HepG2 (cell line): ENCODE data around the gene LDAH. TPM values are rescaled to one million over a fixed set of nuclear protein-coding genes. Genes with fewer than 3 reads are reported as not detected.

Experiments used
- CCDC6 ChIP-seq: sonication (generic); formaldehyde crosslinking; IDR thresholded peaks from 2 replicates; pipeline ENCODE4 v1.8.1; 2022; ENCODE audit warnings: mild to moderate bottlenecking, missing genetic modification reagents, moderate library complexity
- KMT2B ChIP-seq: IDR thresholded peaks from 2 replicates; pipeline ENCODE4 v1.6.1; 2016; ENCODE audit warnings: missing genetic modification reagents, missing compliant biosample characterization
- NR1H2 ChIP-seq: sonication (generic); formaldehyde crosslinking; IDR thresholded peaks from 2 replicates; pipeline ENCODE4 v1.8.1; 2022; ENCODE audit warnings: low read depth, missing genetic modification reagents, borderline replicate concordance
- NR2F2 ChIP-seq: IDR thresholded peaks from 2 replicates; pipeline ENCODE4 v1.6.1; 2012; ENCODE audit warnings: low read depth, inconsistent platforms, borderline replicate concordance
- RFX1 ChIP-seq: fragments of 450-650 bp; IDR thresholded peaks from 2 replicates; pipeline ENCODE4 v1.6.1; 2017
- SOX13 ChIP-seq, 3 experiments: fragments of 450-650 bp in 1 of 3; sonication (generic) in 1 of 3; formaldehyde crosslinking in 1 of 3; IDR thresholded peaks in 2 of 3; conservative IDR thresholded peaks in 1 of 3; 2 replicates each; pipeline versions ENCODE4 v1.5.0 to v1.6.1; 2016 to 2020; ENCODE audit warnings: antibody characterized with exemption in 1 of 3, mild to moderate bottlenecking in 1 of 3, missing compliant biosample characterization in 1 of 3, missing genetic modification reagents in 1 of 3, moderate library complexity in 1 of 3
- ZNF274 ChIP-seq: sonication (generic); formaldehyde crosslinking; IDR thresholded peaks from 2 replicates; pipeline ENCODE4 v1.5.1; 2020; ENCODE audit warnings: mild to moderate bottlenecking, missing genetic modification reagents
- ZNF432 ChIP-seq: sonication (generic); formaldehyde crosslinking; IDR thresholded peaks from 2 replicates; pipeline ENCODE4 v1.5.0; 2020; ENCODE audit warnings: missing genetic modification reagents, mild to moderate bottlenecking, borderline replicate concordance
- ZNF569 ChIP-seq: sonication (generic); formaldehyde crosslinking; IDR thresholded peaks from 2 replicates; pipeline ENCODE4 v1.5.0; 2020; ENCODE audit warnings: mild to moderate bottlenecking, missing genetic modification reagents, moderate library complexity, borderline replicate concordance
- ZNF605 ChIP-seq: sonication (generic); formaldehyde crosslinking; IDR thresholded peaks from 2 replicates; pipeline ENCODE4 v1.8.0; 2022; ENCODE audit warnings: mild to moderate bottlenecking, missing genetic modification reagents
- ZNF616 ChIP-seq: sonication (generic); formaldehyde crosslinking; IDR thresholded peaks from 2 replicates; pipeline ENCODE4 v1.5.0; 2020; ENCODE audit warnings: low read depth, mild to moderate bottlenecking, missing genetic modification reagents
- ZNF782 ChIP-seq: sonication (generic); formaldehyde crosslinking; IDR thresholded peaks from 2 replicates; pipeline ENCODE4 v1.4.0; 2020; ENCODE audit warnings: missing genetic modification reagents, mild to moderate bottlenecking, borderline replicate concordance
- ZSCAN20 ChIP-seq: sonication (generic); formaldehyde crosslinking; IDR thresholded peaks from 2 replicates; pipeline ENCODE4 v1.4.0; 2020; ENCODE audit warnings: missing genetic modification reagents, mild to moderate bottlenecking, borderline replicate concordance
- polyA plus RNA-seq, 8 experiments: library from polyadenylated mRNA; depleted of rRNA in 3 of 8; stranded (reverse) in 7 of 8; unstranded in 1 of 8; fragments of >200 nt; fragmentation: Illumina TruSeq in 4 of 8; extraction: Trizol in 4 of 8; gene quantifications; 2 replicates each; pipeline versions ENCODE4 v1.2.1 to v1.2.3, GENCODE V29; 2011 to 2016; ENCODE audit warnings: low read depth in 4 of 8, missing spikeins in 1 of 8, mixed read lengths in 1 of 8; ENCODE audit not compliant: insufficient read depth in 1 of 8
- total RNA-seq, 5 experiments: library from RNA; depleted of rRNA; stranded (reverse); fragments of >200 nt; fragmentation: Illumina TruSeq; extraction: Trizol; gene quantifications; 2 replicates each; pipeline ENCODE4 v1.2.3, GENCODE V29; 2016; ENCODE audit warnings: low read depth in 1 of 5
- TF ChIP-seq, protein P1 (sequence below): sonication (generic); formaldehyde crosslinking; IDR thresholded peaks from 2 replicates; pipeline ENCODE4 v1.5.1; 2020; ENCODE audit warnings: mild to moderate bottlenecking, missing genetic modification reagents, moderate library complexity
- TF ChIP-seq, protein P2 (sequence below): IDR thresholded peaks from 2 replicates; pipeline ENCODE4 v1.4.0; 2020; ENCODE audit warnings: mild to moderate bottlenecking, missing genetic modification reagents
- TF ChIP-seq, protein P3 (sequence below): sonication (generic); formaldehyde crosslinking; IDR thresholded peaks from 2 replicates; pipeline ENCODE4 v1.4.0; 2020; ENCODE audit warnings: missing genetic modification reagents
- TF ChIP-seq, protein P4 (sequence below): sonication (generic); formaldehyde crosslinking; IDR thresholded peaks from 2 replicates; pipeline ENCODE4 v1.5.1; 2020; ENCODE audit warnings: mild to moderate bottlenecking, missing genetic modification reagents, moderate library complexity

LDAH gene
- total and polyA plus RNA-seq, 2 of the 13 experiments (the other 11 are each of a cell fraction or from before 2014, with no cell fraction given) = 28.8 to 46.2 TPM

DNA sequence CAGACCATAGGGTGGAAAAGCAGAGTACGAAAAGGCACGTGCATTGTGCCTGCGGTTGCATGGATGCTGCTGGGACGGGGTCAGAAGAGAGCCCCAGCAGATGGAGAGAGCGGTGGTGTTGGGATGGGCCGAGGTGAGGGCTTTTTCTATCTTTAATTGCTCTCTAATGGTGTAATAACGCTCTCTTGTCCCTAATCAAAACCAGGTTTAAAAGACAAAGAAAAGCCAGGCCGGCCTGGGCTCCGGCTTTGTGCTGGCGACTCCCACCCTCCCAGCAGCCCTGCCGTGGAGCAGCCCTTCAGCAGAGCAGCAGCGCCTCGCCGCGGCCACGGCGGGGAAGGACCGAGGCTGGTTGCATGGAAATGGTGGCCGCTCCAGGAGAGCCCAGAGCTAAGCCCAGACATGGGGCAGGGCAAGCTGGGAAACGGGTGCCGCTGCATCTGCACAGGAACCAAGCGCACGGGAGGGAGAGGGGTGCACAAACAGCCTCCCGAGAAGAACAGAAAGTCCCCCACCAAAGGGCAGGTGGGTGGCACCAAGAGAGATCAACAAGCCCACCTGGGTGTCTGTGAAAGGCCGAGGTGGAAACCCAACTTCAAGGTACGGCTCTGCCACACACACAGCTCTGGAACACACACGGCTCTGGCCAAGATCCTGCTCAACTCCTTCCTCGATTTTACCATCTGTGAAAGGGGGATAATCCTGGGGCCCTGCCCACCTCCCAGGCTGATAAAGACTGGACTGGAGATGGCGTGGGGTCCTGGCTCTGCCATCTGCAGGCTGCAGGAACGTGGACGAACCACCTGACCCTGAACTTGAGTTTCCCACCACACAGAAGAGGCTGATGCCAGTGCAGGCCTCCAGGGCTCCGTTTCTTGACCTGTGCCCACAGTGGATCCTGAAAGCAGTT lies 187.0 kb downstream of the LDAH start (continued):
- TF ChIP-seq, protein P1, sequence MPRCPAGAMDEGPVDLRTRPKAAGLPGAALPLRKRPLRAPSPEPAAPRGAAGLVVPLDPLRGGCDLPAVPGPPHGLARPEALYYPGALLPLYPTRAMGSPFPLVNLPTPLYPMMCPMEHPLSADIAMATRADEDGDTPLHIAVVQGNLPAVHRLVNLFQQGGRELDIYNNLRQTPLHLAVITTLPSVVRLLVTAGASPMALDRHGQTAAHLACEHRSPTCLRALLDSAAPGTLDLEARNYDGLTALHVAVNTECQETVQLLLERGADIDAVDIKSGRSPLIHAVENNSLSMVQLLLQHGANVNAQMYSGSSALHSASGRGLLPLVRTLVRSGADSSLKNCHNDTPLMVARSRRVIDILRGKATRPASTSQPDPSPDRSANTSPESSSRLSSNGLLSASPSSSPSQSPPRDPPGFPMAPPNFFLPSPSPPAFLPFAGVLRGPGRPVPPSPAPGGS (CRISPR knock-in tag) = peak; percentile 86
- TF ChIP-seq KMT2B (CRISPR knock-in tag) (no peak), ZNF274 (CRISPR knock-in tag) (peak; percentile 47; the same call in 1 of the 2 replicates), SOX13 (IDR thresholded peaks at IDR 0.05) (no peak), SOX13 (CRISPR knock-in tag; conservative IDR thresholded peaks at IDR 0.05 in 1 of 2, IDR thresholded peaks at IDR 0.05 in 1 of 2) (peak in 1 of 2 experiments; percentile 70; a peak in 2 of 4 replicates), ZNF782 (CRISPR knock-in tag) (peak; percentile 83; the same call in 1 of the 2 replicates), ZSCAN20 (CRISPR knock-in tag) (no peak), CCDC6 (CRISPR knock-in tag) (peak; percentile 88), ZNF432 (CRISPR knock-in tag) (no peak), NR2F2 (no peak; the same call in 1 of the 2 replicates), RFX1 (no peak), ZNF616 (CRISPR knock-in tag) (peak; percentile 85; the same call in 1 of the 2 replicates), NR1H2 (no peak; the same call in 1 of the 2 replicates), ZNF569 (CRISPR knock-in tag) (no peak), ZNF605 (CRISPR knock-in tag) (no peak)
- TF ChIP-seq, protein P2, sequence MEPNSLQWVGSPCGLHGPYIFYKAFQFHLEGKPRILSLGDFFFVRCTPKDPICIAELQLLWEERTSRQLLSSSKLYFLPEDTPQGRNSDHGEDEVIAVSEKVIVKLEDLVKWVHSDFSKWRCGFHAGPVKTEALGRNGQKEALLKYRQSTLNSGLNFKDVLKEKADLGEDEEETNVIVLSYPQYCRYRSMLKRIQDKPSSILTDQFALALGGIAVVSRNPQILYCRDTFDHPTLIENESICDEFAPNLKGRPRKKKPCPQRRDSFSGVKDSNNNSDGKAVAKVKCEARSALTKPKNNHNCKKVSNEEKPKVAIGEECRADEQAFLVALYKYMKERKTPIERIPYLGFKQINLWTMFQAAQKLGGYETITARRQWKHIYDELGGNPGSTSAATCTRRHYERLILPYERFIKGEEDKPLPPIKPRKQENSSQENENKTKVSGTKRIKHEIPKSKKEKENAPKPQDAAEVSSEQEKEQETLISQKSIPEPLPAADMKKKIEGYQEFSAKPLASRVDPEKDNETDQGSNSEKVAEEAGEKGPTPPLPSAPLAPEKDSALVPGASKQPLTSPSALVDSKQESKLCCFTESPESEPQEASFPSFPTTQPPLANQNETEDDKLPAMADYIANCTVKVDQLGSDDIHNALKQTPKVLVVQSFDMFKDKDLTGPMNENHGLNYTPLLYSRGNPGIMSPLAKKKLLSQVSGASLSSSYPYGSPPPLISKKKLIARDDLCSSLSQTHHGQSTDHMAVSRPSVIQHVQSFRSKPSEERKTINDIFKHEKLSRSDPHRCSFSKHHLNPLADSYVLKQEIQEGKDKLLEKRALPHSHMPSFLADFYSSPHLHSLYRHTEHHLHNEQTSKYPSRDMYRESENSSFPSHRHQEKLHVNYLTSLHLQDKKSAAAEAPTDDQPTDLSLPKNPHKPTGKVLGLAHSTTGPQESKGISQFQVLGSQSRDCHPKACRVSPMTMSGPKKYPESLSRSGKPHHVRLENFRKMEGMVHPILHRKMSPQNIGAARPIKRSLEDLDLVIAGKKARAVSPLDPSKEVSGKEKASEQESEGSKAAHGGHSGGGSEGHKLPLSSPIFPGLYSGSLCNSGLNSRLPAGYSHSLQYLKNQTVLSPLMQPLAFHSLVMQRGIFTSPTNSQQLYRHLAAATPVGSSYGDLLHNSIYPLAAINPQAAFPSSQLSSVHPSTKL (CRISPR knock-in tag) = peak; percentile 67
- TF ChIP-seq, protein P3, sequence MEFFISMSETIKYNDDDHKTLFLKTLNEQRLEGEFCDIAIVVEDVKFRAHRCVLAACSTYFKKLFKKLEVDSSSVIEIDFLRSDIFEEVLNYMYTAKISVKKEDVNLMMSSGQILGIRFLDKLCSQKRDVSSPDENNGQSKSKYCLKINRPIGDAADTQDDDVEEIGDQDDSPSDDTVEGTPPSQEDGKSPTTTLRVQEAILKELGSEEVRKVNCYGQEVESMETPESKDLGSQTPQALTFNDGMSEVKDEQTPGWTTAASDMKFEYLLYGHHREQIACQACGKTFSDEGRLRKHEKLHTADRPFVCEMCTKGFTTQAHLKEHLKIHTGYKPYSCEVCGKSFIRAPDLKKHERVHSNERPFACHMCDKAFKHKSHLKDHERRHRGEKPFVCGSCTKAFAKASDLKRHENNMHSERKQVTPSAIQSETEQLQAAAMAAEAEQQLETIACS (CRISPR knock-in tag) = no peak
- TF ChIP-seq, protein P4, sequence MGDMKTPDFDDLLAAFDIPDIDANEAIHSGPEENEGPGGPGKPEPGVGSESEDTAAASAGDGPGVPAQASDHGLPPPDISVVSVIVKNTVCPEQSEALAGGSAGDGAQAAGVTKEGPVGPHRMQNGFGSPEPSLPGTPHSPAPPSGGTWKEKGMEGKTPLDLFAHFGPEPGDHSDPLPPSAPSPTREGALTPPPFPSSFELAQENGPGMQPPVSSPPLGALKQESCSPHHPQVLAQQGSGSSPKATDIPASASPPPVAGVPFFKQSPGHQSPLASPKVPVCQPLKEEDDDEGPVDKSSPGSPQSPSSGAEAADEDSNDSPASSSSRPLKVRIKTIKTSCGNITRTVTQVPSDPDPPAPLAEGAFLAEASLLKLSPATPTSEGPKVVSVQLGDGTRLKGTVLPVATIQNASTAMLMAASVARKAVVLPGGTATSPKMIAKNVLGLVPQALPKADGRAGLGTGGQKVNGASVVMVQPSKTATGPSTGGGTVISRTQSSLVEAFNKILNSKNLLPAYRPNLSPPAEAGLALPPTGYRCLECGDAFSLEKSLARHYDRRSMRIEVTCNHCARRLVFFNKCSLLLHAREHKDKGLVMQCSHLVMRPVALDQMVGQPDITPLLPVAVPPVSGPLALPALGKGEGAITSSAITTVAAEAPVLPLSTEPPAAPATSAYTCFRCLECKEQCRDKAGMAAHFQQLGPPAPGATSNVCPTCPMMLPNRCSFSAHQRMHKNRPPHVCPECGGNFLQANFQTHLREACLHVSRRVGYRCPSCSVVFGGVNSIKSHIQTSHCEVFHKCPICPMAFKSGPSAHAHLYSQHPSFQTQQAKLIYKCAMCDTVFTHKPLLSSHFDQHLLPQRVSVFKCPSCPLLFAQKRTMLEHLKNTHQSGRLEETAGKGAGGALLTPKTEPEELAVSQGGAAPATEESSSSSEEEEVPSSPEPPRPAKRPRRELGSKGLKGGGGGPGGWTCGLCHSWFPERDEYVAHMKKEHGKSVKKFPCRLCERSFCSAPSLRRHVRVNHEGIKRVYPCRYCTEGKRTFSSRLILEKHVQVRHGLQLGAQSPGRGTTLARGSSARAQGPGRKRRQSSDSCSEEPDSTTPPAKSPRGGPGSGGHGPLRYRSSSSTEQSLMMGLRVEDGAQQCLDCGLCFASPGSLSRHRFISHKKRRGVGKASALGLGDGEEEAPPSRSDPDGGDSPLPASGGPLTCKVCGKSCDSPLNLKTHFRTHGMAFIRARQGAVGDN = peak; percentile 97
